HCEC 1CT (cell line): ENCODE measurements around the gene HTATIP2.
"Not testable (repeated sequence)": the region's sequence is repeated elsewhere in the genome, so short reads cannot be mapped to it uniquely, and the experiment has no call there.

Experiments used
- DNase-seq: peaks from one replicate; pipeline ENCODE4 v3.0.0-alpha.2; 2017

HTATIP2 gene

DNA sequence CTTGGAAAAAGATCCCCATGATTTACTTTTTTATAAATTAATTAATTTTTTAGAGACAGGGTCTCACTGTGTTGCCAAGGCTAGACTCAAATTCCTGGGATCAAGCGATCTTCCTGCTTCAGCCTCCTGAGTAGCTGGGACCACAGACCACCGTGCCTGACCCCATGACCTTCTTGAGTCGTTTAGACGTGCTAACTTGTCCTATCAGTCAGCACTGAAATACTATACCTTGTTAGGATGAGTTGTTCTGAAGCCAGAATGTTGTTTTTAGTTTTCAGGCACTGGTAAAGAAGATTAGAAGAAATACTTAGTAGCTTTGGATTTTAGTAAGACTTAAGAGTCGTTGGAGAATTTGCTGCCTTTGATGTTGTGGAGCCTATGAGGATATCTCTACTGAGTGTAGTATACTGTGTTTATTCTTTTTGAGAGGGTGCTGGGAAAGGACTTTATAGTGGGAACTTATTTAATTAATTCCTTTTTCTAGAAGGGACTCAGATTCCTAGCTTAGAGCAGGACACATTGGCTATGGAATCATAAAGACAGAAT lies 8.6 kb downstream of the HTATIP2 start:
- no peak for DNase-seq

DNA sequence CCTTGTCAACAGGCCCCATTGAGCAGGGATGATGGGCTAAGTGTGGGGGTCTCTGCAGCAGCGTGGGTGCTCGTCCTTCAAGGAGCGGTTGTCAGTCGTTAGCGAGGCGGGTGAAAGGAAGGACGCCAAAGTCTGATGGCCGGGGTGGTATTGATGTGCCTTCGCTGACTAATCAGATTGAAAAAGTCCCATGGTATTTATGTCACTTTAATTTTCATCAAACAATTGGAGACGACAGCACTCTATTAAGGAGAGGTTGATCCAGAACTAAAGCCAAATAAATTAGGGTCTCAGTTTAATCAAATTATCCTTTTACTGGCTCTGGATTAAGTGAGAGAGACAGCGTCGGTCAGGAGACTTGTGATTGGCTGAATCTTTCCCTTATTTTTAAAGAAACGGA lies 9.6 kb downstream of the HTATIP2 start:
- DNase-seq: no peak

DNA sequence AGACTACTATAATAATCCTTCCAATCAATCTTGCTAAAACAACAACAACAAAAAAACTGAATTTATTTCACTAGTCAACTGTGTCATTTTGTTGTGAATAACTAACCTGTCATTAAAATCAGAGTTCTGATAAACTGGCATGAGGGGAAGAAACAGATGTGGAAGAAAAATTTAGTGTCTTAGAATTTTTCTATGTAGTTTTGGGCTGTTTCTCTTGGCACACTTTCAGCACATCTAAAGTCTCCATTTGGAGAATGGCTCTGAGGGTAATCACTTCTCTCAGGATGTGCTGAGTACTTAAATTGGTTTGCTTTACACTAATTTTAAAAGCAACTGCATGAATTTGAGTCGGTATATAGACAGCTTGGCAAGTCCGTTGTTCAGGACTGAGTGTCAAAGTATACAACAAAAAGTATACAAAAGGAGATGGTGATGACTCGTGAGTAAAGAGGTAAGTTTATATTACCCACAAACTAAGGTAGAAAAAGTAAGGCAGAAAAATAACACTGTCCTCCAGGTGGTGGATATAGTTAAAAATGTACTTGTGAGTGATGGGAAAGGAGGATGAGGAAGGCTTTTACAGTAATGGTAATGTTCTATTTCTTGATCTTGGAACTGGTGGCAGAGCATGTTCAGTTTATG lies 10.2 kb downstream of the HTATIP2 start:
- no peak for DNase-seq

DNA sequence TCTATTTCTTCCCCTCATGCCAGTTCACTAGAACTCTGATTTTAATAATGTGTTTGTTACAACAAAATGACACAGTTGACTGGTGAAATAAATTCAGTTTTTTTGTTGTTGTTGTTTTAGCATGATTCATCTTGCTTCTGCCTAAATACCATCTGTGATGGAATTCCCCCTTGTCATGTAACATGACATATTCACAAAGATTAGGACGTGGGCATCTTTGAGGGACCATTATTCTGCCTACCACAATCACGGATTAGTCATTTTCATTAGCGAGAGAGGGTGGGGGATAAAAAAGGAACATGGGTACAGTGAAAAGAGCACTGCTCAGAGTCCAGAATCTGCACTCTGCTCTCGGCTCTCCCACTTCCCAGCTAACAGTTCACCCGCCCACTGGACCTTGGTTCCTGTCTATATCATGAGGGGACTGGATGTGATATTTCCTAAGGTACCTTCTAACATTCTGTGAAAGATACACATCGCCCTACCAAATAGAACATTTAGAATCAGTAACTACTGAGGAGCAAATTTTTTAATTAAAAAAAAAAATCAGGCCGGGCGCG lies 11.3 kb downstream of the HTATIP2 start:
- no peak for DNase-seq

- DNase-seq: no peak
These were observed 12.7 kb downstream of the HTATIP2 start for GRCh38 chr11:20376162-20376730.

DNA sequence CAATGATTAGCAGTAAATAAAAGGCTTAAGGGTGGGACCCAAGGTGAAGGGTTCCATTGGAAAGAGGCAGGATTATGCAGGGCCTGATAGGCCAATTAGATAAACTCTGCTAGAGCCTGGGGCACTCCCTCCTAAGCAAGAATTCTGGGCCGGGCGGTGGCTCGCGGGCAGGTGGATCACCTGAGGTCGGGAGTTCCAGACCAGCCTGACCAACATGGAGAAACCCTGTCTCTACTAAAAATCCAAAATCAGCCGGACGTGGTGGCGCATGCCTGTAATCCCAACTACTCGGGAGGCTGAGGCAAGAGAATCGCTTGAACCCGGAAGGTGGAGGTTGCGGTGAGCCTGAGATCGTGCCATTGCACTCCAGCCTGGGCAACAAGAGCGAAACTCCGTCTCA lies 22.5 kb downstream of the HTATIP2 start:
- not testable (repeated sequence) for DNase-seq

DNA sequence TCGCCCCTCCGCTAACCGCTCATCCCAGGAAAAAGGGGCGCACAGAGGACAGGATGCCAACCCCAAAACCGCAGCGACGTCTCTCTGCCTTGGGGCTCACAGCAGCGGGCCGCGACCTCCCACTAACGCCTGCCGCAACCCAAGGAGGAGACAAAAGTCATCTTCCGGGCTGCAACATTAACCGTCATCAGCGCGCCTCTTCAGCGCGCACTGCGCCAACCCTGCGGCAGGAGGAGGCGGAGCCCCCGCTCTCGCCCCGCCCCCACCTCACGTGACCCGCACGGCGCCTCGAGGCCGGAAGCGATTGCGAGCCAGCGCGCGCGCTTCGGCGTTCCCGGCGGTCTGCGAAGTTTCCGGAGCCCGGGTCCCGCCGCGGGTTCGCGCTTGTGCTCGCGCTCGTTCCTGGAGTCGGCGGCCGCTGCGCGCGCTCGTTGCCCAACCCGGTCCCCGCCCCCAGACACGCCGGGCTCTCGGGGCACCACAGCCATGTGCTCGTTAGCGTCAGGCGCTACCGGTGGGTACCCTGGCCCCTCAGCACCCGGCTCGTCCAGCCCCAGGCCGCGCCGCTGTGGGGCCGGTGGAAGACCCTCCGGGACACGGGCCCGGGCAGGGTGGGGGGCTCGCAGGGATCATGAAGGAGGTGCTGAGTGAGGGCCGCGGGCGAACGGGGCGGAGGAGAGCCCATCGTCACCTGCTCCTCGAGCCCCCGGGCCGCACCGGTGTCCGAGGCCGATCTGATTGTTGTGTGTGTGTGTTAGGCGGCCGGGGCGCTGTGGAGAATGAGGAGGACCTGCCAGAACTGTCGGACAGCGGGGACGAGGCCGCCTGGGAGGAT lies 24.0 kb downstream of the HTATIP2 start, which contains the start of gene PRMT3:
Gene PRMT3 (plus strand): TSS at position 456 of the 835 bp plus-strand sequence. CDS start 31 bp downstream, at position 487.
- peak; percentile 95 for DNase-seq

DNA sequence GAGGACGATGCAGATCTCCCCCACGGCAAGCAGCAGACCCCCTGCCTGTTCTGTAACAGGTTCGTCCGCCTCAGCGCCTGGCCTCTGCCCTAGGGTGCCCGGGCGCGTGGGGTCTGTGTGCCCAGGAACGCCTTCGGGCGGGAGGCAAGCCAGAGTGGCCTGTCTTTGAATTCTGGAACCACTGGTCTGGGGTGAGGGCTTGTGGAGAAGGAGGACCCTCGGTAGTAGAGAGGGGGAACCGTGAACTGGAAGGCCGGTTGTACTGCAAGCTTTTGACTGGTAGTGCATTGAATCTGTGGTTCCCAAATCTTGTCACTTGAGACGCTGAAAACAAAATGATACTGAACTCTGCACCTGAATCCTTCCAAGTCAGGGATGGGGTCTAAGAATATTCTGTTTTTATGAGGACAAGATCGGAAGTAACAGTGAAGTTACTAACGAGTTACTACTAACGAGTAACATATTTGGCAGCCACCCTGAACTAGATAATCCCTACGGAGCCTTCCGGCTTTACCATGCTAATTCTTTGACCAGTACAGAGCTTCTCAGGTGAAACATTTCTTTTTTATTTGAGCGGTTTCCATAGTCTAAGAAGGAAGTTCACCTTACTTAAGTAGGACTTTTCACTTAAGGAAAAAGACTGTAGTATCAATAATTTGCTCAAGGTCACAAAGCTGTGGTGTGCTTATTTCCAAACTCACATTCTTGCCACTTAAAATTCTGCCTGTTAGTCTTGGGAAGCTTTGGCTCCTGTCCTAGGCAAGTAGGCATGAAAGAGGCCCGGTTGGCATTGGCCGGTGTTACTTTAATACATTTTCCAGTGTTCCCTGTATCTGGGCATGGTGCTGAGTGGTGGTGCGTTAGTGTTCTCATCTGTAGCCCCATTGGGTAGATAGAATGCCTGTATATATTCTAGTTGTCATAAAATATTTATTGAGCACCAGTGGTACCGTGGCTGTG lies 24.9 kb downstream of the HTATIP2 start:
- peak; percentile 7 for DNase-seq

- peak; percentile 74 for DNase-seq
These were observed 33.8 kb downstream of the HTATIP2 start for GRCh38 chr11:20397281-20397680.

DNA sequence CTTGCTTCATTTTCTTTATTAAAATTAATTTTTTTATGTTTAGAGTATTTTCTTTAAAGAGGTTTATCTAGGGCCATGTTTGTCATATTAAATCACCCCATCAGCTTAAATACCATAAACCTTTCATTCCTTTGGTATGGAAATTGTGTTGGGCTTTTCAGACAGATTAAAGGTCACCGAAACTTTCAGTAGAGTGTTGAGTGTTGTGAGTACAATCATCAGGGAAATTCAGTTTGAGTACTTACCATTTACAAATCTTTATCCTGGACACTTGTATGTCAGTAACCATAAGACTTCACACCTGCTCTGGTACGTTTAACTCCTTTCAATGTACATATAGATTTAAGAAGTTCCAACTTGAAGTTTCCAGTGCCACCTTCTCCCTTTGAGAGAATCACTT lies 36.0 kb downstream of the HTATIP2 start:
- DNase-seq: no peak

DNA sequence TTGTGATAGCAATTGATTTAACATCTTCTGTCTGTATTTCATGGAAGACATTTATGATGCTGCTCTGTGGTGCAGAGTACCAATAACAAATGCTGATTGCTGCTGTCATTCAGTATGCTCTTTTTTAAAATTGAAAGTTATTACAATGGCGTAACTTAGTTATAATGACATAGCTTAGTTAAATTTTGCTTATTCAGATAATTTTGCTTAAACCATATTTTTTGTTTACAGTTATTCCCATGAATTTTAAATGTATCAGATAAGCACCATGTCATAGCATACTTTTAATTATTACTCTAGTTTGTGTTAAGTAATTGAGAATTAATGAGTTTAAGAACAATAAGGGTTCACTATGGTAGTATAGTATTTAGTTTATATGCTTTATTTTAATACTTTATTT lies 39.5 kb downstream of the HTATIP2 start:
- no peak for DNase-seq

DNA sequence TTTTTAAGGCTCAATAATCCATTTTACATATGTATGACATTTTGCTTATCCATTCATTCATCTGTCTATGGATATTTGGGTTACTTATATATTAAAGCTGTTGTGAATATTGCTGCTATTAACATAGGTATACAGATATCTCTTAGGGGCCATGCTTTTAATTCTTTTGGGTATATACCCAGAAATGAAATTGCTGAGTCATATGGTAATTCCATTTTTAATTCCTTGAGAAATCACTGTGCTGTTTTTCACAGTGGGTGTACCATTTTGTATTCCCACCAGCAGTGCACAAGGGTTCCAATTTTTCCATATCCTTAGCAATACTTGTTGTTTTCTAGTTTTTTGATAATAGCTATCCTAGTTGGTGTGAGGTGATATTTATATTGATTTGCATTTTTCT lies 43.0 kb downstream of the HTATIP2 start:
- no peak for DNase-seq

DNA sequence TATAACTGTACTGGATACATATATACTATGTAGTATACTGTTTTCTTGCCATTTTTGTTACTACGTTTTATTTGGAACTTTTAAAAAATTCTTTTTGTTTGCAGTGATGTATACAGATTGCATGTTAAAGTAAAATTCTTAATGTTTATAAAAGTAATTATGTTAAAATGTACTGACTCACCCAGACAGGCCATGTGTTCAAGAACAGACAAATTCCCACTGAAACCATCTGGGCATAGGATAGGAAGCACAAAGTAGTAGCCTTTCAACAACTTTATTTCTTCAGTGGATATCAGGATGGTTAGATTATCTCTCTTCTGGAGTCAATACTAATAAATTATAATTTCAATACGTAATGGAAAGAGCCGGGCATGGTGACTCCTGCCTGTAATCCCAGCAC lies 43.8 kb downstream of the HTATIP2 start:
- DNase-seq: peak; percentile 6

GRCh38 chr11:20415432-20415831 lies 51.9 kb downstream of the HTATIP2 start:
- no peak for DNase-seq

DNA sequence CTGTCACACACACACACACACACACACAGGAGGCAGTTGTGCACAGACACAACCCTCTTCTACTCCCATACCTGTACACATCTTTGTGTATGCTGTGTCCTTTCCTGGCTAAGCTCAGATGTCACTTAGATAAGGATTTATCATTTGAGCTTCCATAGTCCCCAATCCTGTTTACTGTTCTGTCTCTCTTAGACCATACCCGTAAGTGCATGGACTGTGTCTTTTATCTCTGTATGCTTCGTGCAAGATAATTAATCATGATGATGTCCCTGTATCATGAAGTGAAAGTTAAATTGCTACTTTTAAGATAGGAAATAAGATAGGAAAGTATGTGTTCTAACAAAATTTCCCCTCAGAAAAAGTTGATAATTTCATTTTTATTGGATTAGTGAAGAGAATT lies 54.3 kb downstream of the HTATIP2 start:
- DNase-seq: no peak

- no peak for DNase-seq
These were observed 58.4 kb downstream of the HTATIP2 start for GRCh38 chr11:20421946-20422345.

DNA sequence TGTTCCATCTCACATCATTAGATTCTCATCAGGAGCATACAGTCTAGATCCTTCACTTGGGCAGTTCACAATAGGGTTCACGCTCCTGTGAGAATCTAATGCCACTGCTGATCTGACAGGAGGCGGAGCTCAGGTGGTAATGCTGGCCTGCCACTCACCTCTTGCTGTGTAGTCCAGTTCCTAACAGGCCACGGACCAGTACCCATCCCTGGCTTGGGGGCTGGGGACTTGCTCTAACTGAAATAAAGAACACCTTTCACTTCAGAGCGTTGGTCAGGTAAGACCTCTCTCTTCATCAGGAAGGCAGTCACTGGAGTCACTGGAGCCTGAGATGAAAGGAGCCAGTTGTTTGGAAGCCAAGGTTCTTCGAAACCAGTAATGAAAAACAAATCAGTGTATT lies 65.7 kb downstream of the HTATIP2 start:
- no peak for DNase-seq
